ENCODE measurements around the gene SRSF5.

GRCh38 chr14:69719501-69719951 is 47.4 kb upstream of the SRSF5 start:
- TF ChIP-seq EZH2 (IDR thresholded peaks at IDR 0.05) (no peak), POLR2AphosphoS5 (IDR thresholded peaks at IDR 0.05; ENCODE audit: borderline replicate concordance, low read depth, low read length) (no peak), FOXP2 (optimal IDR thresholded peaks at IDR 0.05; ENCODE audit: control extremely low read depth, extremely low read length, insufficient read depth) (no peak)
